ENCODE data around the gene ITPR2.

Gene ITPR2

DNA sequence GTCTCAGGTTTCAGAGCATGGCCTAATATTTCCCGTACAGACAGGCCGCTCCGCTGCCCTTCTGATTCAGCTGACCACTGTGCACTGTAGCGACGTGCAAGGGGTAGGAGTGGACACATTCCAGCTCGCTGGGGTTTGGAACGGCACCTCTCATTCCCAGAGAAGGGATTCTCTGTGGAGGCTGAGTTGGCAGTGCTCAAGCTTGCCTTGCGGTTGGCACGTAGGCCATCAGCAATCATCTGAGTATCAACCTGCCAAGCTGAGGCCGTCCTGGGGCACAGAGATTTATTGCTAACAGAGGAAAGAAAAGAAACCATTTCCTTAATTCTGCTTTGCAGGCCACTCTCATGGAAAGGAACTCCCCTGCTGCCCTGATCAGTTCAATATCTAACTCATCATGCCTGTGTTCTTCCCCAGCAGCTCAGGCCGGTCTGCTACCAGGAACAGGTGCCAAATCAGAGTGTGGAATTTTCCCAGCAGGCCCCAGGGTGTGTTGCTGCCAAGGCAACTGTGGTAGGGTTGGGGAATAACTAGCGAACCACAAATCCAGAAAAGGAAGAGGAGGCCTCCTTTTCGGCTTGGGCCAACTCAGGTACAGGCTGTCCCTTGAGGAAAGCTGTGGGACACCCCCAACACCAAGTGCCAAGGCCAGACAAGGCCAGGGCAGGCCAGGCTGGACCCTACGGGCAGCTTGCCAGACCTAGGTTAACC, 545.2 kb downstream of the ITPR2 start:
- TF ChIP-seq, protein P1, sequence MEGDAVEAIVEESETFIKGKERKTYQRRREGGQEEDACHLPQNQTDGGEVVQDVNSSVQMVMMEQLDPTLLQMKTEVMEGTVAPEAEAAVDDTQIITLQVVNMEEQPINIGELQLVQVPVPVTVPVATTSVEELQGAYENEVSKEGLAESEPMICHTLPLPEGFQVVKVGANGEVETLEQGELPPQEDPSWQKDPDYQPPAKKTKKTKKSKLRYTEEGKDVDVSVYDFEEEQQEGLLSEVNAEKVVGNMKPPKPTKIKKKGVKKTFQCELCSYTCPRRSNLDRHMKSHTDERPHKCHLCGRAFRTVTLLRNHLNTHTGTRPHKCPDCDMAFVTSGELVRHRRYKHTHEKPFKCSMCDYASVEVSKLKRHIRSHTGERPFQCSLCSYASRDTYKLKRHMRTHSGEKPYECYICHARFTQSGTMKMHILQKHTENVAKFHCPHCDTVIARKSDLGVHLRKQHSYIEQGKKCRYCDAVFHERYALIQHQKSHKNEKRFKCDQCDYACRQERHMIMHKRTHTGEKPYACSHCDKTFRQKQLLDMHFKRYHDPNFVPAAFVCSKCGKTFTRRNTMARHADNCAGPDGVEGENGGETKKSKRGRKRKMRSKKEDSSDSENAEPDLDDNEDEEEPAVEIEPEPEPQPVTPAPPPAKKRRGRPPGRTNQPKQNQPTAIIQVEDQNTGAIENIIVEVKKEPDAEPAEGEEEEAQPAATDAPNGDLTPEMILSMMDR (IDR thresholded peaks at IDR 0.05) = no peak

Data from LNCAP (cell line).